PFSK-1 (cell line): Measurements from ENCODE around the gene TXNDC11.

Experiments
- FOXP2 ChIP-seq: optimal IDR thresholded peaks from 2 replicates; pipeline ENCODE3; 2011; ENCODE audit warnings: borderline replicate concordance, control low read depth, inconsistent platforms; ENCODE audit not compliant: insufficient read depth; ENCODE audit errors: extremely low read length, extremely low read depth
- POLR2AphosphoS5 ChIP-seq: IDR thresholded peaks from 2 replicates; pipeline ENCODE4 v1.6.1; 2012; ENCODE audit warnings: low read depth, mild to moderate bottlenecking, control low read depth, low read length, moderate library complexity
- SIN3A ChIP-seq: IDR thresholded peaks from 2 replicates; pipeline ENCODE4 v1.6.1; 2012; ENCODE audit warnings: mild to moderate bottlenecking, low read length, moderate library complexity, borderline replicate concordance; ENCODE audit not compliant: insufficient read depth
- TAF1 ChIP-seq: IDR thresholded peaks from 2 replicates; pipeline ENCODE4 v1.6.1; 2012; ENCODE audit warnings: low read length, control low read depth, borderline replicate concordance; ENCODE audit not compliant: insufficient read depth
- TF ChIP-seq, protein P1 (sequence below), 2 experiments: IDR thresholded peaks; 2 replicates each; pipeline versions ENCODE4 v1.6.1 to v1.8.0; 2011 to 2012; ENCODE audit warnings: low read depth in 2 of 2, low read length in 2 of 2, control low read depth in 1 of 2, inconsistent platforms in 1 of 2, mild to moderate bottlenecking in 1 of 2, moderate library complexity in 1 of 2; ENCODE audit not compliant: insufficient read depth in 1 of 2

DNA sequence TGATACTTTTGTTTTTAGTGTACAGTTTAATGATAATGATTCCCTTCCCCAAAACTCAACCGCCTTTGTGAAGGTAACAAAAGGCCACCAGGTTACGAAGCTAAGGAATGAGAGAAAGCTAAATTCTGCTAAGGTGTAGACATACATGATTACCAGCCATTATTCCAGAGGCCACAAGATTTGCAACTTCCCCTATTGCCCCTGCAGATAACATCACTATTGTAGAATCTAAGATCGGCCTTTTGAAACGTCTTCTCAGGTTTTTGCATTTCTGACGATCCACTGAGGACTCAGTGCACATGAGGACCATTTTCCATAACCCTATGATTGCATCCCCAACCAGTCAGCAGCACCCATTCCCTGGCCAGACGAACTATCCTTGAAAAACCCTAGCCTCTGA lies 108.3 kb downstream of the TXNDC11 start:
- TF ChIP-seq FOXP2, result no peak
- no peak for TF ChIP-seq POLR2AphosphoS5
- TF ChIP-seq SIN3A, result no peak
- TF ChIP-seq, protein P1, sequence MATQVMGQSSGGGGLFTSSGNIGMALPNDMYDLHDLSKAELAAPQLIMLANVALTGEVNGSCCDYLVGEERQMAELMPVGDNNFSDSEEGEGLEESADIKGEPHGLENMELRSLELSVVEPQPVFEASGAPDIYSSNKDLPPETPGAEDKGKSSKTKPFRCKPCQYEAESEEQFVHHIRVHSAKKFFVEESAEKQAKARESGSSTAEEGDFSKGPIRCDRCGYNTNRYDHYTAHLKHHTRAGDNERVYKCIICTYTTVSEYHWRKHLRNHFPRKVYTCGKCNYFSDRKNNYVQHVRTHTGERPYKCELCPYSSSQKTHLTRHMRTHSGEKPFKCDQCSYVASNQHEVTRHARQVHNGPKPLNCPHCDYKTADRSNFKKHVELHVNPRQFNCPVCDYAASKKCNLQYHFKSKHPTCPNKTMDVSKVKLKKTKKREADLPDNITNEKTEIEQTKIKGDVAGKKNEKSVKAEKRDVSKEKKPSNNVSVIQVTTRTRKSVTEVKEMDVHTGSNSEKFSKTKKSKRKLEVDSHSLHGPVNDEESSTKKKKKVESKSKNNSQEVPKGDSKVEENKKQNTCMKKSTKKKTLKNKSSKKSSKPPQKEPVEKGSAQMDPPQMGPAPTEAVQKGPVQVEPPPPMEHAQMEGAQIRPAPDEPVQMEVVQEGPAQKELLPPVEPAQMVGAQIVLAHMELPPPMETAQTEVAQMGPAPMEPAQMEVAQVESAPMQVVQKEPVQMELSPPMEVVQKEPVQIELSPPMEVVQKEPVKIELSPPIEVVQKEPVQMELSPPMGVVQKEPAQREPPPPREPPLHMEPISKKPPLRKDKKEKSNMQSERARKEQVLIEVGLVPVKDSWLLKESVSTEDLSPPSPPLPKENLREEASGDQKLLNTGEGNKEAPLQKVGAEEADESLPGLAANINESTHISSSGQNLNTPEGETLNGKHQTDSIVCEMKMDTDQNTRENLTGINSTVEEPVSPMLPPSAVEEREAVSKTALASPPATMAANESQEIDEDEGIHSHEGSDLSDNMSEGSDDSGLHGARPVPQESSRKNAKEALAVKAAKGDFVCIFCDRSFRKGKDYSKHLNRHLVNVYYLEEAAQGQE (IDR thresholded peaks at IDR 0.05; ENCODE audit: insufficient read depth in 1 of 2, low read depth in 2 of 2, low read length in 2 of 2), result no peak
- TF ChIP-seq TAF1, result no peak
